Prostate gland (tissue), 2 donors: Measurements from ENCODE around the gene LMNB1.

Source experiments
- CTCF ChIP-seq, 4 experiments: fragments of 200-600 bp in 2 of 4; fragments of 450-650 bp in 2 of 4; sonication (generic) in 2 of 4; IDR thresholded peaks; 1 replicate in 3 of 4; 2 replicates in 1 of 4; pipeline ENCODE4 v1.5.1; 2016 to 2019; ENCODE audit warnings: antibody characterized with exemption in 4 of 4, mild to moderate bottlenecking in 2 of 4, moderate library complexity in 2 of 4
- POLR2A ChIP-seq: fragments of 450-650 bp; IDR thresholded peaks from one replicate; pipeline ENCODE4 v1.6.1; 2016; ENCODE audit warnings: antibody characterized with exemption, mild to moderate bottlenecking

GRCh38 chr5:126854526-126855110, 77.7 kb downstream of the LMNB1 start:
- TF ChIP-seq CTCF (IDR thresholded peaks at IDR 0.05) (no peak), POLR2A (no peak)
